ENCODE measurements around the gene RFTN1. TPM values are rescaled to one million over a fixed set of nuclear protein-coding genes. Genes with fewer than 3 reads are reported as not detected.

Gene RFTN1
- total and polyA plus RNA-seq, 3 donors from 2014 or later = 20.8 to 25.7 (median 22.2) TPM

- Histone ChIP-seq H3K4me1 (peaks cover 6% of the 10 kb centered on the region), H3K4me3 (no peak overlapping the region), H3K9me3 (no peaks in the 10 kb centered on the region), H3K27ac (no peak overlapping the region), H3K36me3 (ENCODE audit: low read depth, missing control alignments) (no peaks in the 10 kb centered on the region), H3K27me3 (no peaks in the 10 kb centered on the region)
- no peak for DNase-seq
- intact Hi-C loops (cut with DNase I; ENCODE audit: low total_unique reads) = no loop called here
- no peak for TF ChIP-seq POLR2A (IDR thresholded peaks at IDR 0.05)
- TF ChIP-seq CTCF (IDR thresholded peaks at IDR 0.05) = no peak
These were observed 9.3 kb upstream of the RFTN1 start for GRCh38 chr3:16522834-16523233.

GRCh38 chr3:16520970-16521881, 7.7 kb upstream of the RFTN1 start:
- WGBS, 2 donors = 53 to 59% methylated on average over 5 of the region's 5 CpGs
- Histone ChIP-seq H3K9me3 (no peaks in the 10 kb centered on the region), H3K4me1 (peaks cover 6% of the 10 kb centered on the region), H3K4me3 (no peak overlapping the region), H3K36me3 (ENCODE audit: low read depth, missing control alignments) (no peaks in the 10 kb centered on the region), H3K27me3 (no peaks in the 10 kb centered on the region), H3K27ac (no peak overlapping the region)
- DNase-seq = peak; percentile 30
- TF ChIP-seq POLR2A (IDR thresholded peaks at IDR 0.05) (no peak), CTCF (IDR thresholded peaks at IDR 0.05) (no peak)
- intact Hi-C loops (cut with DNase I; ENCODE audit: low total_unique reads) = no loop called here

GRCh38 chr3:16520241-16520969, 6.9 kb upstream of the RFTN1 start:
- no peak overlapping the region for H3K4me3 ChIP-seq
- no peaks in the 10 kb centered on the region for H3K9me3 ChIP-seq
- no peaks in the 10 kb centered on the region for H3K36me3 ChIP-seq (ENCODE audit: low read depth, missing control alignments)
- H3K4me1 ChIP-seq = peaks cover 6% of the 10 kb centered on the region
- H3K27me3 ChIP-seq = no peaks in the 10 kb centered on the region
- intact Hi-C loops (cut with DNase I; ENCODE audit: low total_unique reads) = no loop called here
- 76 to 79% methylated on average over 4 to 6 of the region's 6 CpGs for WGBS, 2 donors
- TF ChIP-seq CTCF (IDR thresholded peaks at IDR 0.05) = no peak
- no peak for TF ChIP-seq POLR2A (IDR thresholded peaks at IDR 0.05)
- DNase-seq = no peak
- no peak overlapping the region for H3K27ac ChIP-seq

- no peak overlapping the region for H3K27ac ChIP-seq
- intact Hi-C loops (cut with DNase I; ENCODE audit: low total_unique reads) = no loop called here
These were observed 3.4 kb upstream of the RFTN1 start for GRCh38 chr3:16516695-16517481.

More at GRCh38 chr3:16516695-16517481, 3.4 kb upstream of the RFTN1 start:
- WGBS, 2 donors = 44 to 46% methylated on average over 6 of the region's 6 CpGs
- Histone ChIP-seq H3K27me3 (no peaks in the 10 kb centered on the region), H3K4me1 (peaks cover 9% of the 10 kb centered on the region), H3K36me3 (ENCODE audit: low read depth, missing control alignments) (no peaks in the 10 kb centered on the region), H3K4me3 (no peak overlapping the region), H3K9me3 (no peaks in the 10 kb centered on the region)
- TF ChIP-seq CTCF (IDR thresholded peaks at IDR 0.05) (peak; percentile 32 to 55 (median 46)), POLR2A (IDR thresholded peaks at IDR 0.05) (no peak)
- DNase-seq = peak; percentile 48

Measured in testis (tissue), 3 donors.